ENCODE measurements around the gene BANK1. TPM values are rescaled to one million over a fixed set of nuclear protein-coding genes. Genes with fewer than 3 reads are reported as not detected.

BANK1 gene
- total RNA-seq, 4 donors from 2014 or later: 0.27 to 1.2 (median 0.51) TPM

GRCh38 chr4:101792056-101792590, 1.6 kb downstream of the BANK1 start:
- no peak for DNase-seq
- intact Hi-C loops (cut with DNase I): no loop called here
- no peak for TF ChIP-seq POLR2A (IDR thresholded peaks at IDR 0.05)
- TF ChIP-seq CTCF (IDR thresholded peaks at IDR 0.05): no peak
- H3K4me1 ChIP-seq: peaks cover 0 to 11% (median 4%) of the 10 kb centered on the region in 3 donors
- H3K9me3 ChIP-seq: no peaks in the 10 kb centered on the region
- 42 to 53% methylated on average over 4 of the region's 4 CpGs for WGBS, 2 donors
- H3K36me3 ChIP-seq: no peaks in the 10 kb centered on the region
- no peak overlapping the region for H3K4me3 ChIP-seq
- no peak overlapping the region for H3K27ac ChIP-seq
- peaks cover 0 to 11% (median 0%) of the 10 kb centered on the region in 4 donors for H3K27me3 ChIP-seq

DNA sequence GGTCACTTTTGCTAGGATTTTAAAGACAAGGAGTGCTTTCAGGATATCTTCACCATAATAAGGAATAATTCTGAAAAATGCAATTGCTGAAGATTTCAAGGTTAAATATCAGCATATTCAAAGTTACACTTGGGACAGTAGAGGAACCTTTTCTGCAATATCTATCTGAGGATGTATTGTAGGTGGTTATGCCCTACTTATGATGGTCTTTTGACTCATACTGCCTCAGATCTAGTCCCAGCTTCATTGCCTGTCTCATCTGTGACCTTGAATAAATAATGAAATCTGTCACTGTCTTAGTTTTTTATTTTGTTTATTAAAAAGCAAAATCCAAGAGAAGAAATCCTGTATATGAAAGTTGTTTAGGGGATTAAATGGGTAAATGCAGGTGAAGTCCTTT, 2.9 kb downstream of the BANK1 start:
- no peaks in the 10 kb centered on the region for H3K9me3 ChIP-seq

GRCh38 chr4:101794806-101795205, 4.3 kb downstream of the BANK1 start:
- Histone ChIP-seq H3K9me3 (no peaks in the 10 kb centered on the region), H3K36me3 (no peaks in the 10 kb centered on the region), H3K27me3 (peaks cover 0 to 11% (median 0%) of the 10 kb centered on the region in 4 donors), H3K4me3 (no peak overlapping the region), H3K27ac (no peak overlapping the region), H3K4me1 (peaks cover 0 to 11% (median 4%) of the 10 kb centered on the region in 3 donors)
- intact Hi-C loops (cut with DNase I): no loop called here
- TF ChIP-seq CTCF (IDR thresholded peaks at IDR 0.05) (no peak), POLR2A (IDR thresholded peaks at IDR 0.05) (no peak)
- 69 to 89% methylated on average over 1 of the region's 1 CpG for WGBS, 2 donors
- DNase-seq: no peak

More for the DNA sequence above, 2.9 kb downstream of the BANK1 start:
- H3K36me3 ChIP-seq: no peaks in the 10 kb centered on the region
- H3K27ac ChIP-seq: no peak overlapping the region
- TF ChIP-seq POLR2A (IDR thresholded peaks at IDR 0.05) (no peak), CTCF (IDR thresholded peaks at IDR 0.05) (no peak)
- DNase-seq: no peak
- H3K4me3 ChIP-seq: no peak overlapping the region
- peaks cover 0 to 11% (median 4%) of the 10 kb centered on the region in 3 donors for H3K4me1 ChIP-seq
- intact Hi-C loops (cut with DNase I): no loop called here
- H3K27me3 ChIP-seq: peaks cover 0 to 11% (median 0%) of the 10 kb centered on the region in 4 donors

- no peak for DNase-seq
- peaks cover 0 to 7% (median 3%) of the 10 kb centered on the region in 3 donors for H3K4me1 ChIP-seq
- no peak for TF ChIP-seq POLR2A (IDR thresholded peaks at IDR 0.05)
- TF ChIP-seq CTCF (IDR thresholded peaks at IDR 0.05): no peak
- H3K27ac ChIP-seq: no peak overlapping the region
- no peak overlapping the region for H3K4me3 ChIP-seq
- intact Hi-C loops (cut with DNase I): no loop called here
- H3K36me3 ChIP-seq: no peaks in the 10 kb centered on the region
- H3K9me3 ChIP-seq: no peaks in the 10 kb centered on the region
- peaks cover 0 to 6% (median 0%) of the 10 kb centered on the region in 4 donors for H3K27me3 ChIP-seq
Measured at GRCh38 chr4:101795704-101796103, 5.2 kb downstream of the BANK1 start.

GRCh38 chr4:101801958-101802357, 11.4 kb downstream of the BANK1 start:
- WGBS, 2 donors: 57 to 61% methylated on average over 3 of the region's 3 CpGs
- intact Hi-C loops (cut with DNase I): no loop called here
- Histone ChIP-seq H3K4me3 (no peak overlapping the region), H3K4me1 (no peaks in the 10 kb centered on the region), H3K27ac (no peak overlapping the region), H3K9me3 (no peaks in the 10 kb centered on the region), H3K27me3 (no peaks in the 10 kb centered on the region), H3K36me3 (no peaks in the 10 kb centered on the region)
- no peak for TF ChIP-seq POLR2A (IDR thresholded peaks at IDR 0.05)
- no peak for TF ChIP-seq CTCF (IDR thresholded peaks at IDR 0.05)
- DNase-seq: no peak
